ENCODE data around the gene RIC3.

The RIC3 gene

GRCh38 chr11:8102965-8103364 lies 65.9 kb downstream of the RIC3 start:
- no peak for DNase-seq (ENCODE audit: low read depth)

DNA sequence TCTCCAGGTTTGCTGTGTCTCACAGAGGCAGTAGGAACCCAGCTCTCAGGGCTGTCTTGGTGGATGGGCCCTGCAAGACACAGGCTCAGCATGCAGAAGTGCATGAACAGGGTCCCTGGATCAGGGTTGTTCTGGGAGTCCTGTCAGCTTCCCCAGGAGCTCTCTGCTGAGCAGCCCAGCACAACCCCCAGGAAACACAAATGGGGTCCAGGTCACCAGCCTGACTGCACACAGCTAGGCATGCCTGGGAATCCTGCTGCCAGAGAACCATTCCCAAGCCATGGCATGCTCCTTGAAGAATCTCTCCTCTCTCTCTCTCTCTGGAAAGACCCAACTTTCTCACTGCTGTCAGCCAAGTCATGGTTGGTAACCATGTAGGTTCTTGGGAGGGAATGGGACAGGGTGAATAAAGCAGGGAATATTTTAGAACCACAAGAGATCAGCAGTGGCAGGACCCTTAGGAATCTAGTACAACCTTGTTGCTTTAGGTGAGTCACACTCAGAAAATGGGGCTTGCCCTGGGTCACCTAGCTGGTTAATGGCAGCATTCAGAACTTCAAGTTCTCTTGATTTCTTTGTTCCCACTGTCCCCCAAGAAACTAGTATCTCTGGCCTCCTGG lies 66.4 kb downstream of the RIC3 start:
- no peak for DNase-seq (ENCODE audit: low read depth)

DNA sequence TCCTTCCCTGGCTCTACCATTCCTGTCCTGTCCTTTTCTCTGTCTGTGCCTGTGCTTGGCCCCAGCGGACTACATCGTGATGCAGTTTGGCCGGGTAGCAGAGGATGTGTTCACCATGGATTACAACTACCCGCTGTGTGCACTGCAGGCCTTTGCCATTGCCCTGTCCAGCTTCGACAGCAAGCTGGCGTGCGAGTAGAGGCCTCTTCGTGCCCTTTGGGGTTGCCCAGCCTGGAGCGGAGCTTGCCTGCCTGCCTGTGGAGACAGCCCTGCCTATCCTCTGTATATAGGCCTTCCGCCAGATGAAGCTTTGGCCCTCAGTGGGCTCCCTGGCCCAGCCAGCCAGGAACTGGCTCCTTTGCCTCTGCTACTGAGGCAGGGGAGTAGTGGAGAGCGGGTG lies 67.4 kb downstream of the RIC3 start:
- no peak for DNase-seq (ENCODE audit: low read depth)

DNA sequence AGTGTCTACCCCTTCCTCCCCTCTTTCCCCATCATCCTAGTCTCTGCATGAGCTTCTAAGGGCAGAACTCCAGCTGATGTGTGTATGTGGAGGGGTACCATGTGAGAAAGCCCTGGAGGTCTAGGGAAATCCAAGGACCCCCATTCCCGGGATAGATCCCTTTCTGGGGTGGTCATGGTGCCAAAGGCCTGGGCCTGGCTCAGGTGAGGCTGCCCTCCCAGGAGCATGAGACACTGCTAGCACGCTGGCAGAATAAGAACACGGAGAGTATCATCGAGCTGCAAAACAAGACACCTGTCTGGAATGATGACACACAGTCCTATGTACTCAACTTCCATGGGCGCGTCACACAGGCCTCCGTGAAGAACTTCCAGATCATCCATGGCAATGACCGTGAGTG lies 68.2 kb downstream of the RIC3 start:
- no peak for DNase-seq (ENCODE audit: low read depth)

GRCh38 chr11:8100158-8100557 lies 68.7 kb downstream of the RIC3 start:
- DNase-seq (ENCODE audit: low read depth) = no peak

DNA sequence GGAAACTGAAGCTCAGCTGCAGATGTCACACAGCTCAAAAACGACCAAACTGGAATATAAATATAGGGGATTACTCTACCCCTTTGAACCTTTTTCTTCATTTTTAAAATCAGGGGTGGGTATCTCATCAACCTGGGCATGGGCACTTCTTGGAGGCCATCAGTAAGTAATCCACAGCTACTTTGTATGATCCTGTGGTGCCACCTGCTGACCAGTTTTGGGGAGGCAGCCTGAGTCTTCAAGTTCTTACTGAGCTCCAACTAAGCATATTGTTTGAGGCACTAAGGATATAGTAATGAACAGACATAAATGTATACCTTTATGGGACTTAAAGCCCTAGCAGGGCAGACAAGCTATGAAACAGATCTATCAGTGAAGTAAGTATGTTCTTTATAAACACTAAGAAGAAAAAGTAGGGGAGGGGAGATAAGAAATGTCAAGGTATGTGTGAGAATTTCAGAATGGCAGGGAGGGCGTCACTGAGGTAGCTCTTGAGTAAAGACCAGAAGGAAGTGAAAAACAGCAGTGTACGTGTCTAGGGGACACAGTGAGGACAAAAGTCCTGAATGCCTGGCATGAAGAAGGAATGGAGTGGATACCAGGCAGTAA lies 69.4 kb downstream of the RIC3 start:
- peak; percentile 59 for DNase-seq (ENCODE audit: low read depth)

DNA sequence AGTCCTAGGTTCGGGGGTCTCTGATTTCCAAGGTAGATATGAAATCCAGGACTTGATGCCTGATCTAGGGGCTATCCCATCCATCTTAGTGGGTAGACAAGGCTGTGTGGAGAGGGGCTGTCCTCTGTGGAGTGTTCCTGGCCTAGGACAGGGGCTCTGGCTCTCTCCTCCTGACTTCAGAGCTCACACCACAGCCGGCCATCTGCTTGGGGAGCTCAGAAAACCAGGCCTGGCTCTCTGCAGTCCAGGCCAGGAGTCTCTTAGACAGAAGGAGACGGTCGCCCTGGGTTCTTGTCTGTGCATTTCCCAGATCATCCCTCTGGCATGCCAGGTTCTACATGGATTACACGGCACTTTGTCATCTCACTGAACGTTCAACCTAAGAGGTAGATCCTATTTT lies 69.9 kb downstream of the RIC3 start:
- no peak for DNase-seq (ENCODE audit: low read depth)

GRCh38 chr11:8098361-8098760 lies 70.5 kb downstream of the RIC3 start:
- DNase-seq (ENCODE audit: low read depth) = no peak

DNA sequence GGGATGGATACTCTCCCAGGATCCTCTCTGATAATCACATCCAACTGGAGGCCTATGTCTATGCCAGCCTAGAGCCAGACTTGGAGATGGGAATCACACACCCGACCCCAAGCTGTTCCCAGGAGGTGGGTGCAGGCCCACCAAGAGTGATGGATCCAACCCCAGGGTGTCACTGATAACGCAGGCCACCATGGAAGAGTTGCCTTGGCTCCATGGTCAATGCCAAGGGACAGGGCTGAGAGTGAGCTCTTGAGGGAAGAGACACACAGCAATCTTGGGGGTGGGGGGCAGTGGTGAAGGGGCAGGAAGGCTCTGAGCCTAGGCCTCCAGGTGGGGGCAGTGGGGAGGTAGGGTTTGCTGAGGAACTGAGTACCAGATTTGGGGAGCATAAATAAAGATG lies 70.9 kb downstream of the RIC3 start:
- DNase-seq (ENCODE audit: low read depth) = no peak

GRCh38 chr11:8097468-8097867 lies 71.4 kb downstream of the RIC3 start:
- DNase-seq (ENCODE audit: low read depth) = no peak

DNA sequence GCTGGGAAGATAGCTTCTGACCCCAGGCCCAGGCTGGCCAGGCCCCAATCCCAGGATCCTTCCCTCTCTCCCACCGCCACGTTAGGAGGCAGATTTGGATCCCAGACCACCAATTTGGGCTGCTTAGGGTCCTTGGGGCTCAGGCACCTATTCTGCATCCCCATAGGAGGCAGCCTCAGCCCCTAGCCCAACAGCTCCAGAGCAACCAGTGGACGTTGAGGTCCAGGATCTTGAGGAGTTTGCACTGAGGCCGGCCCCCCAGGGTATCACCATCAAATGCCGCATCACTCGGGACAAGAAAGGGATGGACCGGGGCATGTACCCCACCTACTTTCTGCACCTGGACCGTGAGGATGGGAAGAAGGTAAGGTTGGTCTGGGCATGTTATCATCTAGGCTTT lies 71.8 kb downstream of the RIC3 start:
- no peak for DNase-seq (ENCODE audit: low read depth)

- no peak for DNase-seq (ENCODE audit: low read depth)
These were observed 72.2 kb downstream of the RIC3 start for GRCh38 chr11:8096575-8096974.

- no peak for DNase-seq (ENCODE audit: low read depth)
These were observed 72.9 kb downstream of the RIC3 start for GRCh38 chr11:8095806-8096522.

DNA sequence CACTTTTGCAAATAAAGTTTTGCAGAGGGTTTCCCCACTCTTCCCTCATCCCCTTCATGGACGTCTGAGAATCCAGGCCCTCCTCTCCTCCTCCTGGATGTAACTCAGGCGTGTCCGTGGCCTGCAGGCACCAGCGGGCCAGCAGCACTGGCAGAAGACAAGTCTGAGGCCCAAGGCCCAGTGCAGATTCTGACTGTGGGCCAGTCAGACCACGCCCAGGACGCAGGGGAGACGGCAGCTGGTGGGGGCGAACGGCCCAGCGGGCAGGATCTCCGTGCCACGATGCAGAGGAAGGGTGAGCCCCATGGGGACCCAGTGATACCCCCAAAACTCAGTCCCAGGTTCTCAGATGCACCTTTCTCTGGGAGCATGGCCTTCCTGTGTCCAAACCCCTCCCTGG lies 73.5 kb downstream of the RIC3 start:
- DNase-seq (ENCODE audit: low read depth) = no peak

DNA sequence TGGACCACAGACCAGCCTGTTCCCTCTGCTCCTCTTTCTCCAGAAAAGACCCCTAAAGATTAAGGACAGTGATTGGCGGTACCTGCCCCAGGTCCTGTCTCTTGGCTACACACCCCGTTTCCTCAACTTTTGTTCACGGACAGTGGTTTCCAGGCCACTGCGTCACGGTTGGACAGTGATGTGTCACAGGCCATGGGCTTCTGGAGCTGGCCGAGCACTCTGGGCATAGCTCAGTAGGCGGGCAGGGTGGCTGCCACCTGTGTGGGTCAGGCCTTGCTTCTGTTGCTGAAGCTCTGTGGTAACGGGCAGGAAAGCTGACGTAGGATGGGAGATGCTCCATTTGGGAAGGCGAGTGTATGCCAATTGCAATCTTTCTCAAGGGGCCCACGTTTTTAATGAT lies 74.2 kb downstream of the RIC3 start:
- no peak for DNase-seq (ENCODE audit: low read depth)

DNA sequence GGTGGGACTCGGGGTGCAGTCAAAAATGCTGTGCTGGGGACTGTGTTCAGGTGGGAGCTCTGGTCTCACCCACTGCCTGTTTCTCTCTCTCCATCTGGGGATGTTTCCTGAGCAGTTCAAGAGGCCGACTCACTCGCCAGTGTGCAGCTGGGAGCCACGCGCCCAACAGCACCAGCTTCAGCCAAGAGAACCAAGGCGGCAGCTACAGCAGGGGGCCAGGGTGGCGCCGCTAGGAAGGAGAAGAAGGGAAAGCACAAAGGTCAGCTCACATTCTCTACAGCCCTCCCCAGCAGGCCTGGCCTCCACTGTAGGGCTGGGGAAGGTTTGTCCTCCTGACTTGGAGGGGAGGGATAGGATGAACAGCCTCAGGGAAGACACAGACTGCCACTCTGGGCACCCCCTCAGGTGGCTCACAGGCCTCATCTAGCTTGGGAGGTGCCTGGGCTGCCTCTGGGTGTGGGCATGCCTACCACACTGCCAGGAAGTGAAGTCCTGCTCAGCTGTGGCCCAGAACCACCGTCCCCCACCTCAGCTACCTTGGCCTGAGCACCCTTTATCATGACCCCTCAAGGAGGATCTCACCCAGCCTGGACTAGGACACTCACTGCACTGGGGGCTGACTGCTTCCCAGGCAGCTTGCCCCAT lies 74.8 kb downstream of the RIC3 start:
- no peak for DNase-seq (ENCODE audit: low read depth)

- peak; percentile 41 for DNase-seq (ENCODE audit: low read depth)
These were observed 76.0 kb downstream of the RIC3 start for GRCh38 chr11:8092587-8093424.

- DNase-seq (ENCODE audit: low read depth) = no peak
These were observed 77.1 kb downstream of the RIC3 start for GRCh38 chr11:8091721-8092120.

GRCh38 chr11:8090756-8091155 lies 78.1 kb downstream of the RIC3 start:
- DNase-seq (ENCODE audit: low read depth) = no peak

GRCh38 chr11:8089791-8090510 lies 78.9 kb downstream of the RIC3 start:
- DNase-seq (ENCODE audit: low read depth) = no peak

DNA sequence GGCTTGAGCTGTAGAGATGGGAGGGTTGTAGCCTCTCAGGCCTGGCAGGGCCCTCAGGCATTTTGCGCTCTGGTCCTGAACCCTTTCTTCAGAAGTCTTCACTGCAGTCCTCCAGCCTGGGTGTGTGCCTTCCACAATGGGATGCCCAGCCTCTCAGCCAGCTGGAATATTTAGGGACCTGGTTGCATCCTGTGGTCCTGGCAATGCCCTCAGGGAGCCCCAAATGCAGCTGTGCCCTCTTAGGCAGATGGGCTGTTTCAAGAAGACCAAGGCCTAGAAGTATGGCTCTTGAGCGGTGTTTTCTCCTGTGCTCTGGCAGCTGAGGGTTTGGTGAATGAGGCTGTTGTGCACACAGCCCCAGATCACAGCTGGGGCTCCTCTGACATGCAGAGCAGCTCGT lies 81.1 kb downstream of the RIC3 start:
- no peak for DNase-seq (ENCODE audit: low read depth)

DNA sequence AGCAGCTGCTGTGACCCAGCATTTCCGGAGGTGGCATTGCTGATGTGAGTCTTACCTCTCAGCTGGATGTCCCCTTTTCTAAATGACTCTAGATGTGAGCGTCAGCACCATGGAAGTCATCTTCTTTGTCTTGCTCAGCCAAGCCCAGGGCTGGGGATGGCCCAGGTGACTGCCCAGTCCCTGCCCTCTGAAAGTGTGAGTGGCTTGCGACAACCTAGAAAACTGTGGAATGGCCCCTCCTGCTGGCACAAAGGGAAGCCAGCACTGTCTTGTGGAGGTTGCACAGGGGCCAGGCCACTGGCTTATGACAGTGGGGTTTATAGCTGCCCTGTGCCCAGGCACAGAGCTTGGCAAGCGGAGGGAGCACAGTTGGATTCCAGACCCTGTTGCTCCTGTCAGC lies 81.6 kb downstream of the RIC3 start:
- no peak for DNase-seq (ENCODE audit: low read depth)

Measured in activated T-cell treated with anti-CD3 and anti-CD28 coated beads for 24 hours (primary cell).